DMS79 (cell line): ENCODE results near the gene SMYD4.
"Not testable (repeated sequence)": the region's sequence is repeated elsewhere in the genome, so short reads cannot be mapped to it uniquely, and the experiment has no call there.

ENCODE experiments used
- DNase-seq: peaks from one replicate; lab custom pipeline; 2025; lab: John Stamatoyannopoulos, UW

The SMYD4 gene

DNA sequence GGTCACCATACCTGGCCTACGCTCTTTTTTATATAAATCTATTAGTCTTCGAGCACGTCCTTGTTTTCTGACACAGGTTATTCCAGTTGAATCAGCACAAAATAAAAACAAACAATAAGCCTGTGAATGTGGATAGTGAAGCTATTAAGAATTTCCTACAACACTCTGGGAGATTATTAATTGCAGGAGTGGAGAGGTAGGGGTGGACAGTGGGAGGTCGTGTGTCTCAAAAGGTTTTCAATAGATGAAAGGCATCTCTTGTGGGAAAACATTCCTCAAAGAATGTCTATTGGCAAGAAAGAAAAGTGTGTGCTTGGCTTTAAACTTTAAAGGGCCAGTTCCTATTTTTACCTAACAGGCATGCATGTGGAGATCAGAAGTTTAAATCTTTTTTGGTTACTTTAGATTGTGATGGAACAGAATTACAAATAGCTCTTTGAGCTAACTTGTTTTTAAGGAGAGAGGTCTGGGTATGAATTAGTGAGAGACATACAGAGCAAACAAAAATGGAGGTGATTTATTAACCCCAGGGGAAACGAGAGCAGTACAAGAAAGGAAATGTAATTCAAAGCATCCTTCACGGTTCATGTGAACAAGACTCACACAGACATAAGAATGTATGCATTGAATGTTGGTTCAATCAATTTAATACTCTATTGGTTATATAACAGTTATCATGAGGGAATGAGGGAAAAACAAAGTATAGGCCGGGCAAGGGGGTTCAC is 9.0 kb downstream of the SMYD4 start:
- DNase-seq, result no peak

DNA sequence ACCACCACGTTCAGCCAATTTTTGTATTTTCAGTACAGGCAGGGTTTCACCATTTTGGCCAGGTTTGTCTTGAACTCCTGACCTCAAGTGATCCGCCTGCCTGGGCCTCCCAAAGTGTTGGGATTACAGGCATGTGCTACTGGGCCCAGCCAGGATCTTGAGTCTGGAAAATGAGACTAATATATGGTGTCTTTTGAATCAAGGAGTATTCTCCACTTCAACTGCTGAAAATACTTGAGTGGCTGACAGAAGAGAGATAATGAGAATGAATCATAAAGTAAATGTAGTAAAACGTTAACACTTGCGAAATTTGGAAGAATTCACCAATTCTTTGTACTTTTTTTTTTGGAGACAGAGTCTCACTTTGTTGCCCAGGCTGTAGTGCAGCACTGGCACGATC is 16.6 kb downstream of the SMYD4 start:
- DNase-seq, result no peak

- no peak for DNase-seq
Observed at GRCh38 chr17:1810450-1811103, 19.1 kb downstream of the SMYD4 start.

DNA sequence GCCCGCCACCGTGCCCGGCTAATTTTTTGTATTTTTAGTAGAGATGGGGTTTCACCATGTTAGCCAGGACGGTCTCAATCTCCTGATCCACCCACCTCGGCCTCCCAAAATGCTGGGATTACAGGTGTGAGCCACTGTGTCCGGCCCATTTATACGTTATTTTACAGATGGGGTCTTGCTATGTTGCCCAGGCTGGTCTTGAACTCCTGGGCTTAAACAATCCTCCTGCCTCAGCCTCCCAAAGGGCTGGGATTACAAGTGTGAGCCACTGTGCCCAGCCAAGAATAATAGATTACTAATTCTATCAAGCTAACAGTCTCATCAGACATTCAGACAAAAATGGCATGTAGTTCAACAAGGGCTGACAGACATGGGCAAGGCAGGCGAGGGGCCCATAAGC is 19.9 kb downstream of the SMYD4 start:
- DNase-seq, result not testable (repeated sequence)

DNA sequence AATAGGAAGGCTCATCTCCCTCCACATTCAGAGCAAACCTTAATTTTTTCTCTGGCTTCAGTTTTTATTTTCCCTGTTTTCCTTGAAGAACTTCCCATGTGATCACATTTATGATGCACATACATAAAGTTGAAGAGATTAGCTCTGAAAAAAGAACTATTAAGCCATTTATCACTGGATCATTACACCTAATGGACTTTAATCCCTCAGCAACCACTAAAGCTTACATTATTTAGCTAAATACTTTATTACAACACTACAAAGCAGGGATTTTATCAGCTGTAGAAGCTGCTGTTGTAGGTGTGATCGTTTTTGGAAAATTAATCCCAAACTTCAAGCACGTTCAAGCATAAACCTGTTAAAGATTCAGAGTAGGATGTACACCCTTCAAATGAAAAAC is 21.1 kb downstream of the SMYD4 start:
- no peak for DNase-seq

GRCh38 chr17:1807890-1808289 is 21.8 kb downstream of the SMYD4 start:
- DNase-seq, result no peak

DNA sequence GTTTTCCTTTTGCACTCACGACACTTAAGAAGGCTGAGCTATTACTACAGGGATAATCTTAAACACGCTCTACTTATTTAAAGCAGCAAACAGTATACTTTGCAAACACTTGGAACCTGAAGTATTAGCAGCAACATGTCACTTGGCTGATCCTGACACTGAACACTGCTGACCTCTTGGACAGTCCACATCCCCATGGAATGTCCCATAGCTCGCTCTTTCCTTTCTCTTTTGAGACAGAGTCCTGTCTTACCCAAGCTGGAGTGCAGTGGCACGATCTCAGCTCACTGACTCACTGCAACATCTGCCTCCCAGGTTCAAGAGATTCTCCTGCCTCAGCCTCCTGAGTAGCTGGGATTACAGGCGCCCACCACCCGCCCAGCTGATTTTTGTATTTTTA is 26.4 kb downstream of the SMYD4 start:
- no peak for DNase-seq

DNA sequence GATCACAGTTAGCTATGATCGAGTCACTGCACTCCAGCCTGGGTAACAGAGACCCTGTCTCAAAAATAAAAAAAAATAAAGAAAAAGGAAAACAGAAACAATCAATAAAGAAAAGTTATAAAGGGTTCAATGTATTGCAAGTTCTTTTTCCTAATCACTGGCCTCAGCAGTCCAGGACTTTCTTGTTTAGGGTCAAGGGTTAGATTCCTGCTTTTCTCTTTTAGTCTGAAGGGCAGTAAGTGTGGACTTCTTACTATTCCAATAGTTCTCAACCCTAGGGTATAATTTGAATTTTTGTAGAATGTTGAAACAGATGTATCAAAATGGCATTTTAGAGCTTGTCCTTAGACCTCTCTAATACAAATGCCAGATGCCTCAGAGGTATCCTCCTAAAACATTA is 27.3 kb downstream of the SMYD4 start:
- no peak for DNase-seq

DNA sequence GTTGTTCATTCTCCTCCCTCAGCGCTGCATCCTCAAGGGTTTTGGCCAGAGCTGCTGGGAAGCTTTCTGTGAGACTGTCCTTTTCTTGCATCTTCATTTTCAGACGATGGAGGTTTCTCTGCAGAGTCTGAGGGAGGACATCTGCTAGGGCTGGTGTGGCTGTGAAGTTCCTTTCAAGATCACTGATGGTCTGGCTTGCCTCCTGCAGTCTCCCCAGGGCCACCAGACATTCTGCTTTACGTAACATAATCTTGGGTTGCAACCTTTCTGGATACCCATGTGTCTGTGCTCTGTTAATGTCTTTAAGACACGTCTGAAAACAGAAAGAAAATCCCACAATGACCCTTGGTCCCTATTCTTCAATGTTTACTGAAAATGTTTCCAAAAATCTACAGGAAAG is 29.0 kb downstream of the SMYD4 start:
- DNase-seq, result no peak

DNA sequence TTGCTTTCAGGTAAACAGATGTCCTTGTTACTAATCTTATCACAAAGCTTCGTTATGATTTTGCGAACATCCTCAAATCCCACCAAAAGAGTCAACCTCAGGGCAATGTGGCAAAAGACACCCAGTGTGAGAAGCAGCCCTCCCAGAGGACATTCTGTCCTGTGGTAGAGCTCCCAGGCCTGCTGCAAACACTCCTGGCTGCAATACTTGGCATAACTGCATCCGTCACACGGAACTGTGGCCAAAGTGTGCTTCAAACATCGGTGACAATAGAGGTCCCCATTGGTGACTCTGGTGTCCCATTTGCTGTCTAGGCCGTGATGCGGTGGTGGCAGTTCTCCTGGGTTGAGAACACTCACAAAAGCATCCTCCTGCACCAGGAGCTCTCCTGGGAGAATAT is 29.5 kb downstream of the SMYD4 start:
- no peak for DNase-seq

DNA sequence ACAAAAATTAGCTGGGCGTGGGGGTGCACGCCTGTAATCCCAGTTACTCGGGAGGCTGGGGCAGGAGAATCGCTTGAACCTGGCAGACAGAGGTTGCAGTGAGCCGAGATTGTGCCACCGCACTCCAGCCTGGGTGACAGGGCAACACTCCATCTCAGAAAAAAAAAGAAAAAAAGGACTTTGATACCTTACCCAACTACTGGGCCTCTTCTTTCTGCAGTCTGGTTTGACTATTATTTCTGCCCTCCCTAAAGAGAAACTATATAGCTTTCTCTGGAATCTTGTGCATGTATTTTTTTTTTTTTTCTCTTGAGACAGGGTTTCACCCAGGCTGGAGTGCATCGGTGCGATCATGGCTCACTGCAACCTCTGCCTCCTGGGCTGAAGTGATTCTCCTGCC is 31.9 kb downstream of the SMYD4 start:
- not testable (repeated sequence) for DNase-seq

DNA sequence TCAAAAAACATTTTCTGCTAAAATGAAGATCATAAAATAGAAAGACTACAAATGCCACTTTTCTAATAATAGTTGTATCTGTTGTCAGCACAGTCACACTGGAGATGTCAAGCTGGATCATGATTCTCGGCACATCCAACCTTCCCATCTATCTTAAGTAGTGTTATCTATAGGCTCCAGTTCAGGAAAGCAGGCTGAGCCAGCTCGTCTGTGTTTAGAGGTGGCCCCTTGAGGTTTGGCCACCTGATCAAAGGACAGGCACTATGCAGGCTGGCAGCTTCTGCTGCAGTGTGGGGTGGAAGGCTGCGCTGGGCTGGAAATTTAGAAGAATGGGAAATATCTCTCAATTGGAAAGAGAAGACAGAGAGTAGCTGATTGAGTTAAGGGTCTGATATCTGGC is 32.4 kb downstream of the SMYD4 start:
- DNase-seq, result no peak

DNA sequence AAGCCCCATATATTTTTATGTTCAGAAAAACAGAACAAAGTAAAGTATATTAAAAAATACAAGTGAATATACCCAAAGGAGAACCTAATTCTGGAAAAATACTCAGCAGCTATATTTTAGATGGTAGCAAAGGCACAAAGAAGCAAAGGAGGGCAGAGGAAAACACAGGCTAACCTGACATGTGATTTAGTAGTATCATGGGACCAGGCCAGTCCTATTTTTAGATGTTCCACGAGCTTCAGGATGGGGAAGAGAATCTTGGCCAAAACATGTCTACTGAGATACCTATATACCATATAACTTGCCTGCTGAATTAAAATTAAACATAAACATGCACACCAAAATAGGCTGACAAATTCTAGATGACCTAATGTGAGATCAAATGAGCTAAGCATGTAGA is 32.9 kb downstream of the SMYD4 start:
- DNase-seq, result no peak

DNA sequence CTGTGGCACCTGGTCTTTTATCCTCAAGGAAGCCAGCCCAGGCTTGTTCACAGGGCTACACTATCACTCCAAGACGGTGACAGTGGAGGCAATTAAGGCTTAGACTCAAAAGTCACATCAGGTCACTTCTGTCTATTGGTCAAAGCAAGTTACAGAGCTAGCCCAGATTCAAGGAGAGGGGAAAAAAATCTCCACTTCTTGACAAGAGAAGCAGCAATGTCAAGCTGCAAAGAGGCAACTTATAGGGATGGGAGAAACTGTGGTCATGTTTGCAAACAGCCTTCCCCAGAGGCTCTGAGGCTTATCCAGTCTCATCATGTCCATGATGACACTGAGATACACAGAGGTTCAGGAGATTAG is 36.3 kb downstream of the SMYD4 start:
- DNase-seq, result peak; percentile 93

DNA sequence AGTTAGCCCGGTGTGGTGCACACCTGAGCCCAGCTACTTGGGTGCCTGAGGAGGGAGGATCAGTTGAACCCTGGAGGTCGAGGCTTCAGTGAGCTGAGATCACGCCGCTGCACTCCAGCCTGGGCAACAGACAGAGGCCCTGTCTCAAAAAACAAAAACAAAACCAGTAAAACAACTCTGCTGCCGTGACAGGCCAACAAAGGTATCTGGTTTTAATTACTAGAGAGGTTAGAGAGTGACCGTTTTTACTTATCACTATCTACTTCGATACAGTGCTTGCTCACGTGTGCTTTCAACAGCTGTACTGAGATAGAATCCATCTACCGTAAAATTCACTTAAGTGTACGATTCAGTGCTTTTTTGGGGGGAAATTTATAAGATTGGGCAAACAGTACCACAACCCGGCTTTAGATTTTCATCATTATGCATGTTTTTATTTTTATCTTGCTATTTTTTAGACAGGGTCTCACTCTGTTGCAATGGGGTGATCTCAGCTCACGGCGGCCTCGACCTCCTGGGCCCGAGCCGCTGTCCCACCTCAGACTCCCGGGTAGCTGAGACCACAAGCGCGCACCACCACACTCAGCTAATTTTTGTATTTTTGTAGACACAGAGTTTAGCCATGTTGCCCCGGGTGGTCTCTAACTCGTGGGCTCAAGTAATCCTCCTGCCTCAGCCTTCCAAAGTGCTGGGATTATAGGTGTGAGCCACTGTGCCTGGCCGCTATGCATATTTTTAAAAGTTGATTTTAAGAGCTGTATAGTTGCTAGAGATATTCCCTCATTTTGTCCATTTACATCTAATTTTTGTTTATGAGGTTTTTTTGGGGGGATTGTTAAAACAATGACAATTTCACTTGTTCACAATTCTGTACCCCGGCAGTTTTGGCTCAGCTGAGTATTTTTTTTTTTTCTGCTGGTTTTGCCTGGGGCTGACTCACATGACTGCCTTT is 36.9 kb downstream of the SMYD4 start:
- DNase-seq, result peak; percentile 56

DNA sequence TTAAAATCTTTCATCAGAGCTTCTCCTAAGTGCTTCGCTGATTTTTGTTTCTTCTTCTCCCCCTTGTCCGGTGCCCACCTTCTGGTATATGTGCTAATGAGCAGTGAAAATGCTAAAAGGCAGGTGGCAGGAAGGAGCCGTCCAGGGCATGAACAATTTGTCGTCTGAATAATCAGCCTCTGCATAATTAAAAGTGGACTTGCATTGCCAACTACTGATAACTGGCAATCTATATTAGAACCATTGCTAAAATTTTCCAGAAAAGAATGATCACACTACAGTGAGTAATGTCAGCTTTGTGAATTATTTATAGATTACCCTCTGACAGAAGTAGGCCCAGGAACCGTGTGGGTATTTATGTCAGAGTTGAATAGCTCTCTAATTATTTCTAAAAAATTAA is 39.8 kb downstream of the SMYD4 start:
- no peak for DNase-seq

- no peak for DNase-seq
Observed at GRCh38 chr17:1787301-1787902, 42.3 kb downstream of the SMYD4 start.

GRCh38 chr17:1786708-1787107 is 43.0 kb downstream of the SMYD4 start:
- no peak for DNase-seq

DNA sequence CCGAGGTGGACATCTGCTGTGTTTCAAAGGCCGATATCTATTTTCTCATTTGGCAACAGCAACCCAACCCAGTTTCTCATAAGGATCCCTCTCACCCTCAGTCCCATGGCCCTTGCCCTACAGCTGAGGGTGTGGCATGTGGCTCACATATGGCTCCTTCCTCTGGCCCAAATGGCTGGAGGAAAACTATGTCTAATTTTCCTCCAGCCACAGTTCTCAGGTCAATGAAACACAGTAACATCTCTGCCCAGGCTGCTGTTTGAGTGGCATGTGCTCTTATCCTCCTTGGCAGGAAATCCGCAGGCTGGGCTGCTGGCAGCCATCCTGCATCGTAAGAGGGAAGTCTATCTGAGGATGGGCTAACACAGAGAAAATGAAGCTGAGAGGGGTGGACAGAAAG is 43.8 kb downstream of the SMYD4 start:
- no peak for DNase-seq

GRCh38 chr17:1783834-1784611 is 45.7 kb downstream of the SMYD4 start:
- DNase-seq, result no peak

DNA sequence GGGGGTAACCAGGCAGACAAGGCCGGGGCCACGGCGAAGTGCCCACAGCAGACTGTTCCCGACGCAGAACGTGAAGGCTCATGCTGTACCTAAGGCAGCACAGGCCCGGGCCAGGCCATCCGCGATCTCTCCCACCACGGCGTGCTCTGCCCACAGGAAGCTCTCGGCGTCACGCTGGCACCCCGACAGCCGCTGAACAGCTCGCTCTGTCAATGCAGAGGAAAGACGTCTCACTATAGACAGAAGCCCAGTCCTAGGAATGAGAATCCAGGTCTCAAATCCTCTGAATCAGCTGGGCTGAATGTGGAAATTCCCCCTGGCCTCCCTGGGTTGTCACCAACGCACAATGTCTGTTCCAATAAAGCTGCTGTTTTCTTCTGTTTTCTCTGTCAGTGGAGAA is 46.4 kb downstream of the SMYD4 start:
- no peak for DNase-seq

DNA sequence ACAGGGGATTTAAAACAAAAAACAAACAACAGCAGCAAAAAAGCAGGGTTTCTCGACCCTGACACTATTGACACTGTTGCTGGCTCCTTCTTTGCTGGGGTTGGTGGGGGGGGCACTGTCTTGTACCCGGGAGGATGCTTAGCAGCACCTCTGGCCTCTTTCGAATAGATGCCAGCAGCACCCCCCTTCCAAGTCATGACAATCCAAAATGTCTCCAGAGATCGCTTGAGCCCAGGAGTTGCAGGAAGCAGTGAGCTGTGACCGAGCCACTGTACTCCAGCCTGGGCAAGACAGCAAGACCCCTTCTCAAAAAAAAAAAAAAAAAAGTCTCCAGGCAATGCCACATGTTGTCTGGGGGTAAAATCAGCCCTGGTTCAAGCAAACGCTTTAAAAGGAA is 47.5 kb downstream of the SMYD4 start:
- no peak for DNase-seq
